Lower leg skin (tissue), 4 donors: Measurements from ENCODE around the gene TOGARAM2. TPM values are rescaled to one million over a fixed set of nuclear protein-coding genes. Genes with fewer than 3 reads are reported as not detected.

Experiments
- DNase-seq, 2 donors: peaks; one replicate each; pipeline ENCODE4 v3.0.0-alpha.2; 2019; ENCODE audit warnings: low spot score in 2 of 2
- H3K4me3 ChIP-seq: fragments of 200-600 bp; sonication (generic); 2 replicates; pipeline ENCODE4 v1.5.1; 2017; ENCODE audit warnings: mild to moderate bottlenecking, low read depth; ENCODE audit not compliant: poor library complexity, severe bottlenecking
- POLR2A ChIP-seq, 2 donors: fragments of 450-650 bp; IDR thresholded peaks; one replicate each; pipeline ENCODE4 v1.6.1; 2016 to 2017; ENCODE audit warnings: antibody characterized with exemption in 2 of 2, mild to moderate bottlenecking in 1 of 2, moderate library complexity in 1 of 2
- WGBS, 2 donors: methylation state at CpG; one replicate each; pipeline ENCODE4 v1.1.5; 2018; 5-methylcytosine and 5-hydroxymethylcytosine counted together
- intact Hi-C: fragments of 100-400 bp; cut with DNase I; formaldehyde crosslinking; loops from one replicate; pipeline ENCODE4 v1.15.0; 2023; ENCODE audit warnings: low total_unique reads
- total RNA-seq, 4 donors: library from RNA; depleted of rRNA; stranded (reverse); fragments of >200 nt; gene quantifications; one replicate each; pipeline ENCODE4 v1.1.0, GENCODE V29; 2016
- TF ChIP-seq, protein P1 (sequence below), 3 donors: fragments of 450-650 bp; IDR thresholded peaks; one replicate each; pipeline ENCODE4 v1.5.1; 2016; ENCODE audit warnings: antibody characterized with exemption in 3 of 3, mild to moderate bottlenecking in 3 of 3, moderate library complexity in 2 of 3

Gene TOGARAM2
- total RNA-seq, 4 donors from 2014 or later: 0.17 to 5.1 (median 1.7) TPM

DNA sequence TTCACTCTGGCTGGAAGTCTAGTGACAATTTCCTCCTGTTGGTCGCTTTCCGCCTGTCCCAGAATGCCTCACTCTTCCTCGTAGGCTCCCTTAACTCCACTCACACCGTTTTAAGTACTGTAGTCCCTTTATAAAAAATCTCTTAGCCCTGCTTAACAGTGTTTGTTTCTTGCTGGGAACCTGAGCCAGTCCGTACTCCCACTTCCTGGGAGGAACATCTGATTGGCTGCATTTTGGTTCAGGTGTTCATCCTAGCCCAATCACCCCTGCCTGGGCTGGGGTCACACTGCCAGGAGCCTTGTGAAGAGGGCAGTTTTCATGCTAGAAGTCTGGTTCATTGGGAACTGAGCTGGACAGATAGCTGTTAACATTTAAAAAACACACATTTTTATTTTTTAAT, 25.6 kb upstream of the TOGARAM2 start:
- no peak for DNase-seq
- TF ChIP-seq, protein P1, sequence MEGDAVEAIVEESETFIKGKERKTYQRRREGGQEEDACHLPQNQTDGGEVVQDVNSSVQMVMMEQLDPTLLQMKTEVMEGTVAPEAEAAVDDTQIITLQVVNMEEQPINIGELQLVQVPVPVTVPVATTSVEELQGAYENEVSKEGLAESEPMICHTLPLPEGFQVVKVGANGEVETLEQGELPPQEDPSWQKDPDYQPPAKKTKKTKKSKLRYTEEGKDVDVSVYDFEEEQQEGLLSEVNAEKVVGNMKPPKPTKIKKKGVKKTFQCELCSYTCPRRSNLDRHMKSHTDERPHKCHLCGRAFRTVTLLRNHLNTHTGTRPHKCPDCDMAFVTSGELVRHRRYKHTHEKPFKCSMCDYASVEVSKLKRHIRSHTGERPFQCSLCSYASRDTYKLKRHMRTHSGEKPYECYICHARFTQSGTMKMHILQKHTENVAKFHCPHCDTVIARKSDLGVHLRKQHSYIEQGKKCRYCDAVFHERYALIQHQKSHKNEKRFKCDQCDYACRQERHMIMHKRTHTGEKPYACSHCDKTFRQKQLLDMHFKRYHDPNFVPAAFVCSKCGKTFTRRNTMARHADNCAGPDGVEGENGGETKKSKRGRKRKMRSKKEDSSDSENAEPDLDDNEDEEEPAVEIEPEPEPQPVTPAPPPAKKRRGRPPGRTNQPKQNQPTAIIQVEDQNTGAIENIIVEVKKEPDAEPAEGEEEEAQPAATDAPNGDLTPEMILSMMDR (IDR thresholded peaks at IDR 0.05): no peak
- no peak for TF ChIP-seq POLR2A (IDR thresholded peaks at IDR 0.05)
- WGBS, 2 donors: 48 to 50% methylated on average over 5 of the region's 5 CpGs
- intact Hi-C loops: loop anchor here (5.0 kb wide), 1 partner anchor 242 kb away; no protein-coding TSS in a partner anchor
- H3K4me3 ChIP-seq: no peak overlapping the region

DNA sequence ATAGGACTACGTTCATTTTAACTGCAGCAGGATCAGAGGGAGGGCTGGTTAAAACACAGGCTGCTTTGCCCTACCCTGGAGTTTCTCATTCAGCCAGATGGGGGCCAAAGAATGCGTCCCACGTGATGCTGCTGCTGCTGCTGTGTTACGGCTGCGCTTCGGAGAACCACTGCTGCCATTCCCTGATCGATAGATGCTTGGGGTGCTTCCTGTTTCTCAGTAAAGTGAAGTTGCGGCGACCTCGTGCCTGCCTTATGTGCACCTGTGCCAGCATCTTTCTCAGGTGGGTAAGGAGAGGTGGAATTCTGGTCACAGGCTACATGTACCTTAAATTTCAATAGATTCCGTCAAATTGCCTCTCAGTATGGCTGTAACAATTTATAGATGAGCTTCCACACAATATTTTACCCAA, 24.7 kb upstream of the TOGARAM2 start:
- no peak for DNase-seq
- H3K4me3 ChIP-seq: no peak overlapping the region
- 31 to 41% methylated on average over 11 of the region's 11 CpGs for whole genome bisulfite sequencing, 2 donors
- TF ChIP-seq, protein P1 (IDR thresholded peaks at IDR 0.05): no peak
- TF ChIP-seq POLR2A (IDR thresholded peaks at IDR 0.05): no peak
- intact Hi-C loops: loop anchor here (5.0 kb wide), 1 partner anchor 241 kb away; no protein-coding TSS in a partner anchor

DNA sequence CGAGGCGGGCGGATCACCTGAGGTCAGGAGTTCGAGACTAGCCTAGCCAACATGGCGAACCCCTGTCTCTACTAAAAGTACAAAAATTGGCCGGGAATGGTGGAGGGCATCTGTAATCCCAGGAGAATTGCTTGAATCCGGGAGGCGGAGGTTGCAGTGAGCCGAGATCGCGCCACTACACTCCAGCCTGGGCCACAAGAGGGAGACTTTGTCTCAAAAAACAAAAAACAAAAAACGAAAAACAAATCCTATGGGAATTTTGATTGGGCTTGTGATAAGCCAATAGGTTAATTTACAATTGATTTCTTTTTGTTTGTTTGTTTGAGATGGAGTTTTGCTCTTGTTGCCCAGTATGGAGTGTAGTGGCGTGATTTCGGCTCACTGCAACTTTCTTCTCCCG, 24.2 kb upstream of the TOGARAM2 start:
- intact Hi-C loops: loop anchor here (5.0 kb wide), 1 partner anchor 240 kb away; no protein-coding TSS in a partner anchor
- DNase-seq: no peak

DNA sequence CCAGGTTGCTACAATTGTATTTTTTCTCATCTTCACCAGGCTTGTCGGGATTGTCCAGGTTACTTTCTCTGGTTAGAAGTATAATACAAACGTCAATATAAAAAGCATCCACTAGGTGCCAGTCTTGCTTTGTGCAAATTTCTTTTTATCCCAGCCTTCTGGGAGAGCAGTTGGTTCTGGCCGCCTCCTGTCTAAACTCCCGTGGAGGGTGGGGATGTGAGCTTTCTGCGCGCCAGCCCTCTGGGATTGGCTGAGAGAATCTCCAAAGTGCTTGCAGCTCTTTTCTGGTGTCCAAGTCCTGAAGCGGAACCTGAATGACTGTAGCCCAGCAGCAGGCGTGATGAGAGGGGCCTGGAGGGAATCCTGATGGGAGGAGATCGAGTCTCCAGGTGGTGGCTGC, 22.4 kb upstream of the TOGARAM2 start:
- no peak overlapping the region for H3K4me3 ChIP-seq
- 6 to 7% methylated on average over 9 of the region's 9 CpGs for WGBS, 2 donors
- TF ChIP-seq, protein P1 (IDR thresholded peaks at IDR 0.05): peak in 1 of 3 donors; percentile 51
- TF ChIP-seq POLR2A (IDR thresholded peaks at IDR 0.05): no peak
- intact Hi-C loops: loop anchor here (5.0 kb wide), 1 partner anchor 239 kb away; no protein-coding TSS in a partner anchor
- DNase-seq: peak; percentile 65 to 89

More for the DNA sequence above, 24.2 kb upstream of the TOGARAM2 start:
- H3K4me3 ChIP-seq: no peak overlapping the region
- TF ChIP-seq POLR2A (IDR thresholded peaks at IDR 0.05): no peak
- TF ChIP-seq, protein P1 (IDR thresholded peaks at IDR 0.05): peak in 1 of 3 donors; percentile 45
- 73 to 75% methylated on average over 15 of the region's 15 CpGs for WGBS, 2 donors

DNA sequence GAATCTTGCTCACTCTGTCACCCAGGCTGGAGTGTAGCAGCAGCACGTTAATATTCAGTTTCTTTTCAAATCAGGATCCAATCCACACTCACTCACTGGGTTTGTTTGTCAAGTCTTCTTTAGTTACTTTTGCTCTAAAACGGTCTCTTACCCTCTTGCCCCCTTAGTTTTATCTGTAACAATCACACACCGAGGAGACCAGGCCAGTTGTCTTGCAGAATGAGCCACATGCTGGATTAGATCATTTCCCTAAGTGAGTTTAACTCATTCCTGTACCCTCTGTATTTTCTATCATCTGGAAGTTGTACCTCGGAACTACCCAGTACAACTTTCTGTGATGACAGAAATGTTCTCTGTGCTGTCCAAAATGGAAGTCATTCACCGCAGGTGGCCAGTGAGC, 20.7 kb upstream of the TOGARAM2 start:
- DNase-seq: no peak
- intact Hi-C loops: no loop called here
- H3K4me3 ChIP-seq: no peak overlapping the region
- 60 to 61% methylated on average over 5 of the region's 5 CpGs for WGBS, 2 donors
- TF ChIP-seq, protein P1 (IDR thresholded peaks at IDR 0.05): no peak
- TF ChIP-seq POLR2A (IDR thresholded peaks at IDR 0.05): no peak

DNA sequence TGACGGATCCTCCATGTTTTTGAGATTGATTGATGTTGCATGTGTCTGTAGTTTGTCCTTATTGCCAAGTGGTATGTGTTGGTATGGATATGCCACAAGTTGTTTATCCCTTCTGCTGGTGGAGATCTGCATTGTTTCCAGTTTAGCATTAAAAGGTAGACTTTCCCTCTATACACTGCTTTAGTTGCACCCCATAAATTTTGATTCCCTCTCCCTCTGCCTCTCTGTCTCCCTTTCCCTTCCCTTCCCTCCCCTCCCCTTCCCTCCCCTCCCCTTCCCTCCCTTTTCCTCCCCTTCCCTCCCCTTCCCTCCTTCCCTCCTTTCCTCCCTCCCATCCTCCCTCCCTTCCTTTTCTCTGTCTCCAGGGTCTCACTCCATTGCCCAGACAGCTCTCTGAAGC, 18.6 kb upstream of the TOGARAM2 start:
- 94 to 100% methylated on average over 1 of the region's 1 CpG for WGBS, 2 donors
- TF ChIP-seq, protein P1 (IDR thresholded peaks at IDR 0.05): no peak
- TF ChIP-seq POLR2A (IDR thresholded peaks at IDR 0.05): no peak
- no peak for DNase-seq
- intact Hi-C loops: no loop called here
- H3K4me3 ChIP-seq: no peak overlapping the region
